KG1 (cell line): ENCODE results near the gene FADS3.

Source experiments
- DNase-seq: peaks from one replicate; lab custom pipeline; 2025; lab: John Stamatoyannopoulos, UW

FADS3 gene

GRCh38 chr11:61834278-61835048, 56.9 kb downstream of the FADS3 start:
- peak; percentile 96 for DNase-seq

DNA sequence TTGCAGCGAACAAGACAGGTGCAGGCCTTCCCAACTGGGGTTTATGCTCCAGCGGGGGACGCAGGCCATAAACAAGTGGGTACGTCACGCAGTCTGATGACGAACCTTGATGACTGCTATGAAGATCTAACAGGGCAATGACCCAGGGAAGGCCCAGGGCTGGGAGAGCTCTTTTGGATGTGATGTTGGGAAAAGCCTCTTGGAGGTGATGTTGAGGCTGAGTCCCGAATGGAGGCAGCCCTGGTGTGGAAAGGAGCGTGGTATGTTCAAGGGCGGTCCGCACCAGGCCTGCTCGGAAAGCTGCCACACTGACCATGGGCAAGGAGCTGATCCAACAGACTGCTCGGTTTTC, 57.4 kb downstream of the FADS3 start:
- no peak for DNase-seq

- DNase-seq: no peak
These were observed 57.9 kb downstream of the FADS3 start for GRCh38 chr11:61833471-61833870.

- no peak for DNase-seq
These were observed 58.6 kb downstream of the FADS3 start for GRCh38 chr11:61832754-61833153.

GRCh38 chr11:61832207-61832606, 59.1 kb downstream of the FADS3 start:
- DNase-seq: no peak

DNA sequence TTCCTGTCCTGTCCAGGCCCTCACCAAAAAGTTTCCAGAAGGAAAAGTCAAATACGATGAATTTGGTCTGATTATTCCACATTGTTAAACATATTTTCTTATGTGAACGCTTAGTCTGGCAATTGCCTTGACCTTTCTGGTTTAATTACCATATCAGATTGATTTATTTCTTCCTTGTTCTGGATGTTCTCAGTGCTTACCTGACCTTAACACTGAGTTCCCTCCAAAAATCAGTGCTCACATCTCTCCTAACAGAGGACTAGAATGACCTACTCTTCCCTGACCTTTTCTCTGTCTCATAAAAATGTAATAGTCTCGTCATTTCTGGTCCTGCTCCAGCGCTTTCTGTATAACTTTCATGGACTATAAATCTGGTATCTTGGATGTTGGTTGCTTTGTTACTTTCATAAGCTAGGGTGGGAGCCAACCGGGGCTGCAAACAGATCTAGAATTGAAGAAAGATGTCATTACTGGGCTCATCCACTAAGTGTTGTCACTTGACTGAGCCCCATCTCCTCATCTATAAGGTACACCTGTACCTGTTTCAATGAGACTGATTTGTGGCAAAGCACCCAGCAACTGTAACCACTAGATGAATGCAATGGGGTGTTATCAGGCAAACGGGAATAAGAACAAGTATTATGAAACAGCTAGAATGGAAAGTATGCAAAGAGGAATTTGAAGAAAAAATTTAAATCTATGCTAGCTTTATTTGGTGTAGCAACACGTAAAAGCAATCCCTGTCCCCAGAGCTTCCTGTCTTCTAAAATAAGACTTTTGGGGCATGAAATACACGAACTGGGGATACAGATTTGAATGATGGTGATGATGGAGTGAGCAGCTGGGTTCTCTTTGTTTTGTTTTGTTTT, 60.9 kb downstream of the FADS3 start:
- no peak for DNase-seq

GRCh38 chr11:61829806-61830205, 61.5 kb downstream of the FADS3 start:
- no peak for DNase-seq

DNA sequence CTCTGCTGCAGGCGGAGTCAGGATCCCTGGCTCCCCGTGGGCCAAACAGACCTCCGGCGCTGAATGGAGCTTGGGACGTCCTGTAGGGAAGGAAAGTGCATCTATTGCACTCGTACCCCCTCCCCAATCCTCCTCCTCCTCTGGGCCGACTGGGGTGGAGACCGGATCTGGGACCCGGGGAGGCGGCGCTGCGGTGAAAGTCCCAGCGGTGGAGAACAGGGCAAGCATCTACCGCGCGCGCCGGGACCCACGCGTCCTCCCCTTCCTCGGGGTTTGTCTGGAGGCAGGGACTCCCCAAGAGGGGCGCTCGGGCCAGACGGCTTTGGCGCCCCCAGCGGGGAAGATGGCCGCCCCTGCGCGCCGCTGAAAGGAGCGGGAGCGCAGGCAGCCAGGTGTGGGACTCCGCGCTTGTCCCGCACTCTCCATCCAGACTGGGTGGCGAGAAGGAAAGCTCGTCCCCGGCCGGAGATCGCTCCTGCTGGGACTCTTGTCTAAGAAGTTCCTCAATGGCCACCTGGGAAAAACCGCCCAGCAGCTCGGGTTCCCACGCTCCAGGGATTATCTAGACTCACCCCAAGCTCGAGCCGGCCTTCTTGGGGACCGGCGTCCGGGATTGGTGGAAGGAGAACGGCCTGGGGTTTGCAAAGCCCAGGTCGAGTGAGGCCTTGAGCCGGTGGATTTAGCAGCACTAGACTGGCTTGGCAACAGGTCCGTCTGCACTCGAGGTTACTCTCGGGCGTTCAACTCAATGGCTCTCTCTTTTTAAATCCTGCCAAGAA, 62.5 kb downstream of the FADS3 start:
- peak; percentile 31 for DNase-seq

DNA sequence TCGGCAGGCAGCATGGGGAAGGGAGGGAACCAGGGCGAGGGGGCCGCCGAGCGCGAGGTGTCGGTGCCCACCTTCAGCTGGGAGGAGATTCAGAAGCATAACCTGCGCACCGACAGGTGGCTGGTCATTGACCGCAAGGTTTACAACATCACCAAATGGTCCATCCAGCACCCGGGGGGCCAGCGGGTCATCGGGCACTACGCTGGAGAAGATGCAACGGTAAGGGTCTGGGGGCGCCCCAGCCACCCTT, 63.0 kb downstream of the FADS3 start:
- no peak for DNase-seq

DNA sequence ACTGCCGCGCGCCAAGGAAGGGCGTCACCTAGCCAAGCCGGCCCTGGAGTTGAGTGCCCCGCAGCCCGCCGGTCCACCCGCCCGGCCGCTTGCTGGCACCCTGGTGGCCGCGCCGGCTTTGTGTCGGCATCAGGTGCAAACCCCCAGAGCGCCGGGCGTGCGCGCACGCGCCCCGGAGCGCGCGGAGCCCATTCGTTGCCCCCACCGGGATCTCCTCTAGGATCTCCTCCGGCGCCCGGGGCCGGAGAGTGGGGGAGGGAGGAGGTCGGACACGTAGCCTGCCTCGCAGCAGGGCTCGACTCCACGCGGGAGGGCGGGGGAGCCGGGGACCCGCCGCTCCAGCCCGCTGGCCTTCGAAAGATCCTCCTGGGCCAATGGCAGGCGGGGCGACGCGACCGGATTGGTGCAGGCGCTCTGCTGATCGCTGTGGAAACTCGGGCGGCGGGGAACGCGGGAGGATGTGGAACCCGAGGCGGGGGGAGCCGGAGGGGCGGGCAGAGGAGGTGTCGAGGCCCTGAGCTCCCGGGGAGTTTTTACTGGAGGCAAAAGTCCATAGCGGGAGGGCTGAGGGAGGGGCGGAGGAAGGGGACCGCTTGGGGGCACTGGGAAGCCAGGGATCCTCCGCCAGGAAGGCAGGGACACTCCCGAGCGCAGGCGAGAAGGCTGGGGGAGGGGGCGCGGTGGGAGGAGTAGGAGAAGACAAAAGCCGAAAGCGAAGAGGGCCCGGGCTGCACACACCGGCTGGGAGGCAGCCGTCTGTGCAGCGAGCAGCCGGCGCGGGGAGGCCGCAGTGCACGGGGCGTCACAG, 63.6 kb downstream of the FADS3 start, which contains the start of gene FADS2:
Gene FADS2, plus strand, starts transcription at position 730 of the 808 bp plus-strand sequence. CDS start 91 bp downstream, outside the sequence.
- DNase-seq: peak; percentile 94

DNA sequence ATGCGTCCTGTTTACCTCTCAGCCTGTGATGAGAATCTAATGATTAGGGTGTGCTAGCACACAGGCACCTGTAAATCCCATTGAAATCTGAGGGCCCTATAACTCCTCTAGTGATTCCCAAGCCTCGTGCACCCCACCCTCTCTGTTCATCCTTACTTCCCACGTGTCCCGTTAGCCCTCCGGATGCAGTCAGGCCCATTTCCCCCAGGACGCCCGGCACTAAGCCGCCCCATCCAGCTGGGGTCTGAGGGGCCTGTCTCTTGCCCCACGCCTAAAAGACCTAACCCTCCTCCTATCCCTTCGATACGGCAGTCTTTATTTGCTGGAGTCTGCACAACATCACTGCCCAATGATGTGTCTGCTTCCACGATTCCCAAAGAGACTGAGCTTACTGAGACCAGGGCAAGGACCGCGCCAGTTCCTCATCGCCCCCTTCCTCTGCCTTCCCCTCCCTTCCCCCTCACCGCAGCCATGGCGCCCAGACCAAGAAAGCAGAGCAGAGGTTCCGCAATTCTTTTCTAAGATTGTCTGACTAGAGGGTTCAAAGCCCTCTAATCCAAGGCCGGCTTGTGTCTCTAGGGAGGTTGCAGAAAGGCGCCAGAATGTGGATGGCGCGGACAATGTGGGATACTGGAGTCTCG, 64.3 kb downstream of the FADS3 start:
- peak; percentile 85 for DNase-seq
